Left kidney (tissue), 2 donors: ENCODE results near the gene NSG2. TPM values are rescaled to one million over a fixed set of nuclear protein-coding genes. Genes with fewer than 3 reads are reported as not detected.
"Not testable (repeated sequence)": the region's sequence is repeated elsewhere in the genome, so short reads cannot be mapped to it uniquely, and the experiment has no call there.

ENCODE experiments used
- DNase-seq: peaks from one replicate; pipeline ENCODE4 v3.0.0-alpha.2; 2013
- polyA plus RNA-seq: library from polyadenylated mRNA; unstranded; fragments of 120-200 nt; gene quantifications from one replicate; pipeline ENCODE4 v1.2.1, GENCODE V29; 2013; ENCODE audit not compliant: insufficient read length

NSG2 gene
- polyA plus RNA-seq, 1 donor = 0.35 TPM

DNA sequence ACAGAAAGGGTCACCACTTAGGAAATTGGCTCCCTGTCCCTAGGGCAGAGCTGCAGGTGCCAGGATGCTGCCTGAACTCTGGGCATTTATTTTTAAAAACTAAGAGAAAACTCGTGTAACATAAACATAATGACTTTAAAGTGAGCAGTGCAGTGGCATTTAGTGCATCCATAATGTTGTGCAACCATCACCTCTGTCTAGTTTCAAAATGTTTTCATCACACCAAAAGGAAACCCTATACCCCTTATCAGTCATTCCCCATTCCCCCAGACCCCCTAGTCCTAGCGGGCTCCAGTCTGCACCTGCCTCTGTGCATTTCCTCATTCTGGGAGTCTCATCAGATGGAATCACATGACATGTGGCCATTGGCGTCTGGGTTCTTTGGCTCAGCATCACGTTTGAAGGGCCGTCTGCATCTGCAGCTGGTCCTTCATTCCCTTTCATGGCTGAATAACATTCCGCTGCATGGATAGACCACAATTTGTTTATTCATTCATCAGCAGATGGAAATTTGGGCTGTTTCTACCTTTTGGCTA, 55.8 kb downstream of the NSG2 start:
- no peak for DNase-seq

DNA sequence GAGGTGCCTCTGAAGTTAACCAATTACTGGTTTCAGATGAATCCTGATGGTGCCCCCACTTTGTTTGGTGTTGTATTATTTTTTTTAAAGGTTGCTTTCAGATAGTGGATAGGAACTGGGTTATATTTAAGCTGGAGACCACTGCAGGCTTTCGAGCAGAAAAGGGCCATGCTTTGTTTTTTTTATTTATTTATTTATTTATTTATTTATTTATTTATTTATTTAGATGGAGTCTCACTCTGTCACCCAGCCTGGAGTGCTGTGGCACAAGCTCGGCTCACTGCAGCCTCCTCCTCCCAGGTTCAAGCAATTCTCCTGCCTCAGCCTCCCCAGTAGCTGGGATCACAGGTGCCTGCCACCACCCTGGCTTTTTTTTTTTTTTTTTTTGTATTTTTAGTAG, 57.1 kb downstream of the NSG2 start:
- DNase-seq = not testable (repeated sequence)

DNA sequence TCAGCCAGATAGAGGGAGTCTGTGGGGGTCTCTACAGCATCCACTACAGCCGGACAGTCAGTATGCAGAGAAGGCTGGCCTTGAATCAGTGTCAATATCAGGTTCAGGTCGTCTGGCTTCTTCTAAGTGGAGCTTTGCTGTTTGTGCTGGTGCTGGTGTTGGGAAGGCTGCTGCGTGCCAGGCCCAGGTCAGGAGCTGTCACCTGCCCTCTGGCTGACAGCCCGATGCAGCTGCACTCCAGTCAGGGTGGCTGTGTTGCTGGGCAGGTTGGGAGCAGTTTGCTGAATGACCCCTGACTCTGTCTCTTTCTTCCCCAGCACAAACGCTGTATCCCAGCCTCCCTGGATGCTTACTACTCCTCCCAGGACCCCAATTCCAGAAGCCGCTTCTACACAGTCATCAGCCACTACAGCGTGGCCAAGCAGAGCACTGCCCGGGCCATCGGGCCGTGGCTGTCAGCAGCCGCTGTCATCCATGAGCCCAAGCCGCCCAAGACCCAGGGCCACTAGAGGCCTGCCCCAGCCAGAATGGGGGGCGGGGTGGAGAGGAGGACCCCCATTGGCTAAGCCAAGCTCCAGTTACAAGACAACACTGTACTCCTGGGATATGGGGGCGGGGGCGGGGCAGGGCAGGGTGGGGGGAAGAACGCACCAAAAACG, 61.6 kb downstream of the NSG2 start:
- DNase-seq = no peak

DNA sequence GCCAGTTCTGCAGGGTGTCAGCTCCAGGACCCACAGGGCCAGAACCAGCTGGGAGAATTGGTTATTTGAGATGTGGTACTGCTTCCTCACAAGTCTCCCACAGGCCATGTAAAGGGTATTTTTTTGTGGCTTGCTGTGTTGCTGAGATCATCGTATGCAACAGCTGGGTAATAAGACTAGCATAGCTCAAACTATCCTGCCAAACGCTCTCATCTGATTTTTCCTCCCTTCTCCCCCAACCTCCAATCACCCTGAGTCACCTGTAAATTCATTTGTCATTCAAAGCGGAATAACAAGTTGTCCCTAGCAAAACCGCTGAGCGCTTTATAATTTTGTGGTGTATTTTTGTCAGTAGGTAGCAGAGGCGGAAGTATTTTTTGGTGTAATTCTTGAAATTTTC, 63.2 kb downstream of the NSG2 start:
- DNase-seq = no peak

DNA sequence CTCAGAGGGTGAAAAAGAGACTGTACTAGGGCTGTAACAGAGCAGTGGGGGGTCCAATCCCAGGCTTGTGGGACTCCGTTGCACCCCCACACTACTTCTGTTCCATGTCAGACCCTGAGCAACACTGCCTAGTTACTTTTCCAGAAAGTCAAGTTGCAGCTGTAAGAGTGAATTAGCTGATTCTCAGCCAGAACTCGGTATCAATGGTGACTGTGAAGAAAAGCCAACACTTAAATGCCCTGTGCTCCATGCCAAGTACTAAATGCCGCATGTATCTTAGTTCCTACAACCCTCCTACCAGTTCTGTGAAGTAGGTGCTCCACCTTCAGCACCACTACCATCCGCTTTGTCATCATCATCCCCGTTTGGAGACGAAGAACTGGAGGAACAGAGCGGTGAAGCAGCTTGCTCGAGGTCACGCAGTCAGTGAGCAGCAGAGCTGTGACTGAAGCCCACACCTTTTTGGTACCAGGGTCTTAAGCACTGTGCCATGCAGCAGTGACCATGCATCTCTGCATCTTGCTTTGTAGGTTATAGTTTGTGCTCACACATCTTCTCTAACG, 64.3 kb downstream of the NSG2 start:
- no peak for DNase-seq

DNA sequence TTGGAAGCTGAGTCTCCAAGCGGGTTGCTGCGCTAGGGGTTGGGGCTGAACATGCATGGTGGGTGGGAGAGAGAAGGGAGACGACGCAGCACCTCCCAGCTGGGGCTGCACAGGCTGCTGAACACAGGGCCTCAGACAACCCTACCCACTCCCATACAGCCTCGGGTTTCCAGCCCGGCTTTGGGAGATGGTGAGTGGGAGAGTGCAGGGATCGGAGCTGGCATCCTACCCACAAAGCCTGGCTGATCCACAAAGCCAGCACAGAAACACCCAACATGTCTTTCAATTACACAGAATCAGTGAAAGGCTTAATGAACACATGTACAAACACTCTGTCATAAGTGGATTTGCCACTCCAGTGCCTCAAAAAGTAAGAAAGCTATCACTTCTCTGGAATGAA, 64.8 kb downstream of the NSG2 start:
- DNase-seq = no peak

DNA sequence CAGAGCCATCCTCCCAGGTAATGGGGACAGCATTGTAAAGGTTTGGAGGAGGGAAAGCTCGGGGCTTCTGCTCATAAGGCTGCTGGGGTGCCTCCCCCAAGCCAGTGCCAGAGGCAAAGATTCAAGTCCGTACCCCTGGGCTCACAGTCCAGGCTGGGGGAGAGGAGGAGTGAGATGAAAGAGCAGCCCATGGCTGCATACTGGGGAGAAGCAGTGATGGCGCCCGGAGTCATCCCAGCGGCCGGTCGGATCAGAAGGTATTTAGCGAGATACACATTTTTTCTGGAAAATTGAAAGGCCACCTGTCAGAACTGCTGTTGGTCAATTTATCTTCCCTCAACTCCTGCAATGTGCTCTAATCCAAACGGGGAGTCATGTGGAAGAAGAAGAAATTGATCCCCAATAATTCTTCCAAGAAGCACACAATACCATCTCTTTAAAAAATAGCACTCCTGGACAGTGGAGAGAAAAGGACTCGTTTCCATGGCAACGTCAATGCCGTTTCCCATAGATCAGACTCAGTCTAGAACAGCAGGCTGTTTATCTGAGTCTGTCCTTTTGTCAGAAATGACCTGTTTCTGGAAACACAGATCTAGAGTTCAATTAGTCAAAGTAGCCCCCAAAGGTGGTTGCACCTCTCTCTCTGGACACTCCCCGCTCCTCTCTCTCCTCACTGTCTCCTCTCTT, 65.9 kb downstream of the NSG2 start:
- no peak for DNase-seq

DNA sequence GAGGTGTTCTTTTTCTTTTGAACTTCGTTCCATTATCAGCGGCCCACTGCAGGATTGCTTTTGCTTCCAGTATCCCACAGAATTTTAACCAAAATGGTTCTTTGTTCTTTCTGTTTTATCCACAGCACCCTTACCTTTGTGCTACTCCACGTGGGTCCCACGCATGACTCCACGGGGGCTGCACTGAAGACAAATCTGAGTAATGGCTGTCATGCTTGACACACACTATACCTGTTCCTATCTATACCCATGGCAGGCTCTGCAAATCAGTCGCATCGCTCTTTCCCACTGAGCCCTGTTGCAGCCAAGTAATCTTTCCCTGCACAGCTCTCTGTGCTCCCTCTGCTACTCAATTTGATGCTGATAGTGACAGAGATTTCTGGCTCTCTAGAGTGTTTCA, 69.7 kb downstream of the NSG2 start:
- no peak for DNase-seq

DNA sequence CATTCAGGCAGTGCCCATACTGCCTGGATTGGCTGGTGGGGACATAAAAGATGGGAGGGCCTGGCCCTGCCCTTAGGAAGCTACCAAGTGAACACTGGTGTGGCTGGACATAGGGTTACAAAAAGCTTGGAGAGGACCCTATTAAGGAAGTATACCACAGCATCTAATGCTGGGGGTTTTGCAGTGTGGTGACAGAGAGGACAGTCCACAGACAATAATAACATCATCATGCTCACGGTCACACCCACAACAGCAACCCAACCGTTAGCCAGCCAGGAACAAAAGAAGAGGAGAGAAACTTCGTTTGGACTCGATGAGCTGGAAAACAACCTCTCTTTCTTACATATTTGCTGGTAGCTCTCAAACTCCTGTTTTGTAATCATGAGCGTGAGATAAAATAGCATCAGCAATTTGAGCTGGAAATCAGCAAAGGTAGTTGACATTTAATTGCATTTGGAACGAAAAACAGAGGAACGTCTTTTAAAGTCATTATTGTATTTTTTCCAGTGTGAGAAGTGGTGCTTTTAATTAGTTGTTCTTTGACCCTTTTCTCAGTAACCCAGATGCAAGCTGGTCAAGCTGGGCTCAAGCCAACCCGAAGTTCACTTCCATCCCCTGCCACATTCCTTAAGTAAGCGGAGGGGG, 73.4 kb downstream of the NSG2 start:
- DNase-seq = no peak

DNA sequence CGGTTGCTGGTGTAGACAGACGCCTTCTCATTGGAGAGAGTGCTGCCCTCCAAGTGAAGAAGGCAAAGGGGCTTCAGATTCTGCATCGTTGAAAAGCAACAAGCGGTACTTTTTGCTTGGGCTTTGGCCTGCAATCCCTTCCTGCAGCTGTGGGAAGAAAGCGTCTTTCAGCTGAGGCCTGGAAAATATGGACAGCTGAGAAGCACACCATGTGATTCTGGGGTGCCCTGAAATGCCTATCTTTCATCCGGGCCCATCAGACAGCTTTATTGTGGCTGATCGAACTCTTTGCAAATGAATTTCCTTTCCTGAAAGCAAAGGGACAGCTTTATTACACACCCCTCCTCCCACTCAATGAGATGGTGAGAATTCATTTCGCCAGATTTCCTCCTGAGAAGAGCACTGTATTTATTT, 74.0 kb downstream of the NSG2 start:
- DNase-seq = peak; percentile 11

DNA sequence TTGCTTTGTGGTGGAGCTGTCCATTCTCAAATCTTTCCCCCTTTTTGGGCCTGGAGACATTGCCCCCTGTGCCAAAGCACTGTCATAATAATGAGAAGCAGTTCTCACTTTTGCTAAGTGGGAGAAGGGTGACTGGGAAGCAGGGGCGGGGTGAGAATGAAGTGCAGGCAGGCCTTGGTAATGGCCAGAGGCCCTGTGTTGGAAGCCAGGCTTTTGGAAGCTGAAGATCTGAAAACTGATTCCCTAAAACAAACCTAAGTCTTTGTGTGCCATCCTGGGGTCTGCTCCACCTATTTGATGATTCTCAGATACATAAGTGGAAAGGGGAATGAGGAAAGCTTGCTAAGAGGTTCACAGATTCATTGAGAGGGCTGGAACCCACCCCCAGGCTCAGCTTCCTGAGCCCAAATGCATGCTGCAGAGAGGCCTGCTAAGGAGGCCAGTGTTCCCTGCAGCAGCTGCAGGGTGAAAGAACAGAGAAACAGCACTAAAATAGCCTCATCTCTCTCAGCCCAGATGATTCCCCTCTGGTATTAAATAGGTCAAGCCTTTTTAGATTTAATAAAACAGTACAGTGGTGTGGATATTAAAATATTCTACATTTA, 75.0 kb downstream of the NSG2 start:
- DNase-seq = no peak

DNA sequence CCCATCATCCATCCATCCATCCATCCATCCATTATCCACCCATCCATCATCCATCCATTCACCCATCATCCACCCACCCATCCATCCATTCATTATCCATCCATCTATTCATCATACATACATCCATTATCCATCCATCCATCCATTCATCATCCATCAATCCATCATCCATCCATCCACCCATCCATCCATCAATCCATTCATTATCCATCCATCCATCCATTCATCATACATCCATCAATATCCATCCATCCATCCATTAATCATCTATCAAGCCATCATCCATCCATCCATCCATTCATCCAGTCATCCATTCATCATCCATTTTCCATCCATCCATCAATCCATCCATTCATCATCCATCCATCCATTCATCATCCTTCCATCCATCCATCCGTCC, 89.0 kb downstream of the NSG2 start:
- no peak for DNase-seq

DNA sequence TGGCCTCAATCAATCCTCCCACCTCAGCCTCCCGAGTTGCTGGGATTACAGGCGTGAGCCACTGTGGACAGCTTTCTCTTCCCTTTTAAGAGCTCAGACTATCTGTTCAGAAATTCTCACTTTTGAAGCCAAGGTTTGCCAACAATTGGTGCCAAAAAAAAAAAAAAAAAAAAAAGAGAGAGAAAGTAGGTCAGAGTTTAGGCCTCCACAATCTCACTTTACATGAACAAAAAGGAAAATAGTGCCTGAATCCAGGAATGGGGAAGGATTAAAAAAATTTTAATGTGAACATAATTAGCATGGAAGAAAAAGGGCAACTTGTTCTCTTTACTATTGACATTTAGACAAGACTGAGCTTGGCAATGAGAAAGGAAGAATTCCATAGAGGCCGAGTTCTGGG, 94.1 kb downstream of the NSG2 start:
- no peak for DNase-seq

DNA sequence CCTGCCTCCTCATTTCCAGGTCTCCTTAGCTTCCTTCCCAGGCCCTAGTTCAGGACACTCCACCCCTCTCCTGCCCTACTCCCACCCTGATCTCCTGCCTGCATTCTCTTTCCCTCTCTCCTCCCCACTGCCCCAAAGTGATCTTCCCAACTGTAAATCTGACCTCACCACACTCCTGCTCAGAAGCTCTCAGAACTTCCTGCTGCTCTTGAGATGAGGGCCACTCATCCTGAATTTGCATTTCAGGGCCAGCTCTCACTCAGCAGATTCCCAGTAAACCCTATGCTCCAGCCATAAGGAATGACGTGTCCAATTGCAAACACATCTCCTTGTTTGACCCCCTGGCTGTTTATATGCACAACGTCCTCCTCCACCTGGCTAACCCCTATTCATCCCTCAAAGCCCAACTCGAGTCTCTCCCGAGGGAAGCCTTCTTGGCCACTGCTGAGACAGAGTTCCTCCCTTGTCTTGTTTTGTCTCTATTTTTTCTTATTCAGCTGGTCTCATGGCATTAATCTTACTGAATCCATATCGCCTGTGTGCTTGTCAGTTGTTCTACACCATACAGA, 95.0 kb downstream of the NSG2 start:
- no peak for DNase-seq

DNA sequence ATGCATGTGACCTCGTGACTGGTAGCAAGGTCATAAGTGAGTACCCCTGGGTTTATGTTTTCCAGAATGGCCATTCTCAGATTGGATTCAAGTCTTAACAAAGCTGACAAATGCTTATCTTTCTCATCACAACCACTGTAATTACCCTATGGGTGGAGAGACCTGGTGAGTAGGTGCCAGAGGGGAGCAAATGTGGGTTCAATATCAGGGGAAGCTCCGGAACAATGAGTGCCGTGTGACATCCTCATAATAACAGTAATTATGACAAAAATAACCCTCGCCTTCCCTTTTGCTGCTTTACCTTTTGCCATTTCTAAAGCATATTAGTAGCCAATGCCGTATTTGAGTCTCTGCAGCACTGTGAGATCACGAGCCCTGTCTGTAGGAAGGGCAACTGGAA, 95.9 kb downstream of the NSG2 start:
- DNase-seq = no peak

DNA sequence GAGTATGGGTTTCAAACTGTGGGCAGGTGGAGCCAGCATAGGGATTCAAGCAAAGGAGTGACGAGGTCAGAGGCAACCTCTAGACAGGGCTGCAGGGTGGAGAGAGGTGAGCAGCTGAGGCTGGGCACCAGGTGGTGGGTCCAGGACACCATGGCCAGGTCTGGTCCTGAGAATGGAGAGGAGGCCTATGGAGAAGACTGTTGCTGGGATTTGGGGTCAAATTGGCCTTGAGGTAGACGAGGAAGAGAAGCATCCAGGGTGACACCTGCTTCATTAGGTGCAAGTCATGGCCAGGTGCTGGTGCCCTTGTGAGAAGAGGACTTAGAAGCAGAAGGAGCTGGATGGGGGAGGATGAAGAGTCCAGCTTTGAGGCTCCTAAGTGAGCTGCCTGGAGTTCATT, 99.6 kb downstream of the NSG2 start:
- DNase-seq = no peak

DNA sequence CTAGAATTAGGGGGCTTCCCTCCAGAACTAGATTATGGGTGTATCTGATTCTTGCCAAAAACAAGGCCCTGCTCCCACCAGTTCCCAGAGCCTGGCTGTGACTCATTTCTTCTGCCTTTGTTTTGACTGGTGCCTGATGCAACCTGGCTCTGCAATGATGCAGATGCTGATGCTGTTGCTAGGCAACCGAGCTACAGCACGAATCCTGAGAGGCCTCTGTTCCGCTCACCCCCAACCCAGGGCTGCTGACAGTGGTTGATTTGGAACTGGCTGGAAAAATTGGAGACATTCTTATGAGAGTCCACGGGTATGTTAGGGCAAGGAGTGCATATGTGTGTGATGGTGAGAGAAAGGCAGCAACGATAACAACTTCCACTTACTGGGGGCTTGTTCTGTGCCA, 100.3 kb downstream of the NSG2 start:
- DNase-seq = no peak

DNA sequence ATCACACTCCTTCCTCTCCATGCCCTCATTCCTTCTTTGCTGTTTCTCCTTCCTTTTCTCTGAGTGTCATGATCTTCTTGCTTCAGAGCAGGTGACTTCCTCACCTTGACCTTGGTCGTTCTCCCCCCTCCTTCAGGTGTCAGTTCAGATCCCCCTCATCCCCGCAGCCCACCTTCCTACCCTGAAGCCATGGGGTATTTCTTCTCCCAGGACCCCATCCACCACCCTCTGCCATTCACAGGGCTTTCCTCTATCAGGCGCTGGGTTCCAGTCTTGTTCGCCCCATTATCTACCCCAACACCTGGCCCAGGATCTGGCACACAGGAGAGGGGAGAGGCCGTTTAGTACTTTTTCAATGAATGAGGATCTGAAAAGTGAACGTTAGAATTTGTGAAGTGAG, 101.0 kb downstream of the NSG2 start:
- DNase-seq = no peak

DNA sequence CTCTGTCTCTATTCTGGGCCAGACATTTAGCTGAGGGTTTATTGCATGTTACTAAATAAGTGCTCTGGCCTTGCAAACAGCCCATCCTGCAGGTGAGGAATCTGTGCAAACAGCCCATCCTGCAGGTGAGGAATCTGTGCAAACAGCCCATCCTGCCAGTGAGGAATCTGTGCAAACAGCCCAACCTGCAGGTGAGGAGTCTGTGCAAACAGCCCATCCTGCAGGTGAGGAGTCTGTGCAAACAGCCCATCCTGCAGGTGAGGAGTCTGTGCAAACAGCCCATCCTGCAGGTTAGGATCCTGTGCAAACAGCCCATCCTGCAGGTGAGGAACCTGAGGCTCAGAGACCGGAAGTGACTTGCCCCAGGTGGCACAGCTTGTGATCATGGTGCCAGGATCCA, 101.5 kb downstream of the NSG2 start:
- DNase-seq = not testable (repeated sequence)

DNA sequence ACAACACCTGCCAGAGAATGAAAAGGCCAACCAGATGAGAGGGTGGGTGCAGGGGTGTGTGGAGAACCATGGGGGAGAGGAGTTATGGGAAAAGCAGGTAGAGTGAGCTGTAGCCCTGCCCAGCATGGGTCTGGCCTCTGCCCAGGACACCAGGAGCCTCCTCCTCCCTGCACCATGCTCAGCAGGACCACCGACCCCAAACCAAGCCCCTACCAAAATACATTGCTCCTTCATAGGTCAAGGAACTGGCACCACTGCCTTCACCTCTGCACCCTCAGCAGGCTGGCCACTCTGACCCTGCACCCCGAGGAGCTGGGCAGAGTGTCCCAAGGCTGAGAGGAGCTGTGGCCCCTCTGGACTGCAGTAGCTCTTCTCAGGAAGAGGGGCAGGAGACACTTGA, 102.0 kb downstream of the NSG2 start:
- no peak for DNase-seq

DNA sequence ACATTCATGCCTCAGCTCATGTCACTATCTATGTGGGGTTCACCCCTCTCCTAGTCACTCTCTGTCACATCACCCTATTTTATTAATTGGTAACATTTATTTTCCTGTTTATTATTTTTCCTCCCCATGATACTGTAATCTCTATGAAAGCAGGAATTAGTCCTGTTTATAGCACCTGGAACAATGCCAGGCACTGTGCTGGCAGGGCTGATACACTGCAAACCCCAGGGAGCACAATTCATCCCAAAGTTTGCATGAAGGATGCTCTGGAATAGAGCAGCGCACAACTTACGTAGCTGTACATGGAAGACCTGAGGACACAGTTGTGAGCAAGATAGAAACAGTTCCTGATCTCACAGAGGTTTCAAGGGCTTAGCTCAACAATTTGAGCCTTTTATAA, 103.2 kb downstream of the NSG2 start:
- no peak for DNase-seq

DNA sequence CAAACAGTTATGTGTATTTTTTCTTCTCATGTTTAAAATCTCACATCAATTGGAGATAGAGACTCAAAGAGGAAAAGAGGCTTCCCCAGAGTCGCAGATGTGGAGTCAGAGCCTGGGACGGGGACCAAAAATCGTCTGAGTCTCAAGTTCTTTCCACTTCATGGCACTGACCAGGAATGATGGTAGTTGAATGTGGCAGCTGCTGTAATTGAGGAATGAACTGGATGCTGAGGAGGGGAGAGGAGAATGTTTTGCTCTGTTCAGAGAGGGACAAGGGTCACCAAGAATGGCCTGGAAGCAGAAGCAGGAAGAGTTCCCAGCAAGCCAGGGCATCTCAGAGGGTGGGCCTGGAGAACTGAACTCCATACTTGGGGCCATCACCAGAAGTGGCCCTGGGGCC, 103.9 kb downstream of the NSG2 start:
- DNase-seq = no peak
